Ovary (tissue), 9 donors: ENCODE results near the gene OR2AJ1. TPM values are rescaled to one million over a fixed set of nuclear protein-coding genes. Genes with fewer than 3 reads are reported as not detected.

ENCODE experiments used
- DNase-seq, 5 donors: peaks; one replicate each; pipeline ENCODE4 v3.0.0-alpha.2; 2019 to 2020
- H3K27ac ChIP-seq, 2 donors: fragments of 200-600 bp; one replicate each; pipeline versions ENCODE4 v1.5.1 to v1.8.0; 2019 to 2022
- H3K27me3 ChIP-seq: fragments of 200-600 bp; one replicate; pipeline ENCODE4 v1.8.0; 2022
- H3K36me3 ChIP-seq: fragments of 200-600 bp; sonication (generic); one replicate; pipeline ENCODE4 v1.5.1; 2019
- H3K4me1 ChIP-seq: one replicate; pipeline ENCODE4 v1.8.1; 2013; ENCODE audit warnings: mild to moderate bottlenecking, moderate library complexity; ENCODE audit not compliant: insufficient read depth
- H3K4me3 ChIP-seq: fragments of 200-600 bp; sonication (generic); one replicate; pipeline ENCODE4 v1.5.1; 2017
- H3K9me3 ChIP-seq, 2 donors: fragments of 200-600 bp in 1 of 2; sonication (generic) in 1 of 2; one replicate each; pipeline versions ENCODE4 v1.5.1 to v1.8.1; 2013 to 2019; ENCODE audit warnings: mild to moderate bottlenecking in 1 of 2, moderate library complexity in 1 of 2
- EP300 ChIP-seq: sonication (generic); formaldehyde crosslinking; IDR thresholded peaks from one replicate; pipeline ENCODE4 v1.6.1; 2017; ENCODE audit warnings: antibody characterized with exemption
- POLR2A ChIP-seq: fragments of 450-650 bp; IDR thresholded peaks from one replicate; pipeline ENCODE4 v1.6.1; 2017; ENCODE audit warnings: antibody characterized with exemption, mild to moderate bottlenecking, moderate library complexity
- WGBS, 3 donors: extraction: QIAGEN DNeasy Blood & Tissue Kit in 1 of 3; methylation state at CpG; one replicate each; pipeline versions ENCODE4 v1.1.5 to v1.1.7; 2013 to 2017; 5-methylcytosine and 5-hydroxymethylcytosine counted together
- intact Hi-C, 4 donors: fragments of 100-400 bp; cut with DNase I; formaldehyde crosslinking; loops; one replicate each; pipeline versions ENCODE4 v1.11.0 to v1.15.1; 2022 to 2023
- polyA plus RNA-seq, 2 donors: library from polyadenylated mRNA; stranded (reverse); fragments of 200-250 nt in 1 of 2; fragments of 350-450 nt in 1 of 2; fragmentation: Illumina TruSeq in 1 of 2; extraction: RNeasy Lipid Tissue Mini Kit (QIAGEN cat#74804) in 1 of 2; gene quantifications; one replicate each; pipeline ENCODE4 v1.2.3, GENCODE V29; 2013 to 2014
- total RNA-seq, 7 donors: library from RNA; depleted of rRNA in 2 of 7; stranded (reverse); fragments of >200 nt in 2 of 7; fragmentation: NEBNext Ultra II Directional in 3 of 7; extraction: Animal tissue kit (Norgen Biotek cat#: 25700) in 3 of 7; gene quantifications; one replicate each; pipeline versions ENCODE4 v1.1.0 to v1.2.4, GENCODE V29; 2016 to 2023
- TF ChIP-seq, protein P1 (sequence below), 3 donors: fragments of 450-650 bp in 2 of 3; fragments of 200-600 bp in 1 of 3; IDR thresholded peaks; one replicate each; pipeline versions ENCODE4 v1.5.1 to v1.8.0; 2016 to 2022; ENCODE audit warnings: antibody characterized with exemption in 3 of 3, mild to moderate bottlenecking in 1 of 3
- donor health status: DM: no; HTN: no; CAD: no; lungs with moderate emphysema.
- donor health status: DM: no; HTN: no; CAD: no.
- donor health status: Bipolar disorder and iron deficiency.
- donor health status: DM: yes; HTN: yes; CAD: no.
- donor health status: DM: no; HTN: no; CAD: no.
- donor health status: DM: yes; HTN: yes; CAD: no.

Gene OR2AJ1
- total and polyA plus RNA-seq, 9 donors, result not detected

DNA sequence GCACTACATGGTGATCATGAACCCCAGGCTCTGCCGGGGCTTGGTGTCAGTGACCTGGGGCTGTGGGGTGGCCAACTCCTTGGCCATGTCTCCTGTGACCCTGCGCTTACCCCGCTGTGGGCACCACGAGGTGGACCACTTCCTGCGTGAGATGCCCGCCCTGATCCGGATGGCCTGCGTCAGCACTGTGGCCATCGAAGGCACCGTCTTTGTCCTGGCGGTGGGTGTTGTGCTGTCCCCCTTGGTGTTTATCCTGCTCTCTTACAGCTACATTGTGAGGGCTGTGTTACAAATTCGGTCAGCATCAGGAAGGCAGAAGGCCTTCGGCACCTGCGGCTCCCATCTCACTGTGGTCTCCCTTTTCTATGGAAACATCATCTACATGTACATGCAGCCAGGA is 28.7 kb upstream of the OR2AJ1 start:
- Histone ChIP-seq H3K27ac (no peak overlapping the region), H3K9me3 (no peaks in the 10 kb centered on the region), H3K4me1 (no peaks in the 10 kb centered on the region), H3K4me3 (no peak overlapping the region), H3K27me3 (no peaks in the 10 kb centered on the region), H3K36me3 (no peaks in the 10 kb centered on the region)
- WGBS, 3 donors, result 84 to 93% (median 91%) methylated on average over 14 of the region's 14 CpGs
- no peak for DNase-seq
- TF ChIP-seq, protein P1, sequence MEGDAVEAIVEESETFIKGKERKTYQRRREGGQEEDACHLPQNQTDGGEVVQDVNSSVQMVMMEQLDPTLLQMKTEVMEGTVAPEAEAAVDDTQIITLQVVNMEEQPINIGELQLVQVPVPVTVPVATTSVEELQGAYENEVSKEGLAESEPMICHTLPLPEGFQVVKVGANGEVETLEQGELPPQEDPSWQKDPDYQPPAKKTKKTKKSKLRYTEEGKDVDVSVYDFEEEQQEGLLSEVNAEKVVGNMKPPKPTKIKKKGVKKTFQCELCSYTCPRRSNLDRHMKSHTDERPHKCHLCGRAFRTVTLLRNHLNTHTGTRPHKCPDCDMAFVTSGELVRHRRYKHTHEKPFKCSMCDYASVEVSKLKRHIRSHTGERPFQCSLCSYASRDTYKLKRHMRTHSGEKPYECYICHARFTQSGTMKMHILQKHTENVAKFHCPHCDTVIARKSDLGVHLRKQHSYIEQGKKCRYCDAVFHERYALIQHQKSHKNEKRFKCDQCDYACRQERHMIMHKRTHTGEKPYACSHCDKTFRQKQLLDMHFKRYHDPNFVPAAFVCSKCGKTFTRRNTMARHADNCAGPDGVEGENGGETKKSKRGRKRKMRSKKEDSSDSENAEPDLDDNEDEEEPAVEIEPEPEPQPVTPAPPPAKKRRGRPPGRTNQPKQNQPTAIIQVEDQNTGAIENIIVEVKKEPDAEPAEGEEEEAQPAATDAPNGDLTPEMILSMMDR (IDR thresholded peaks at IDR 0.05), result no peak
- no peak for TF ChIP-seq EP300
- TF ChIP-seq POLR2A, result no peak
- intact Hi-C loops, result no loop called here

DNA sequence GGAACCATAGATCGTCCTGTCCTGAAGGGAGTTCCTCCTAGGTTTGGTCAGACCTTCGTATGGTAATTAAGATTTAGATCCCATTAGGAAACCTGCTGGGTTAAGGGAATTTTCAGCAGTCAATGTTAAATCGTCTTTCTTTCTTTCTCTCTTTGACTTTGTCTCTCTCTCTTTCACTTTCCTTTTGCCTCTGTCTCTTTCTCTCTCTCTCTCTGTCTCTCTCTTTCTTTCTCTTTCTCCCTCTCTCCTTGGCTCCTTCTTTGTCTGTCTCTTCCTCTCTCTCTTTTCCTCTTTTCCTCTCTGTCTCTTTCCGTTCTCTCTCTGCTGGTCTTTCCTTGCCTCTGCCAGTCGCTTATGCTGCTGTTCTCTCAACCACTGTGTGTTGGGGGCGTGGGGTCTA is 20.6 kb upstream of the OR2AJ1 start:
- TF ChIP-seq, protein P1 (IDR thresholded peaks at IDR 0.05), result no peak
- TF ChIP-seq POLR2A, result no peak
- TF ChIP-seq EP300, result no peak
- WGBS, 3 donors, result 73 to 83% (median 81%) methylated on average over 6 of the region's 6 CpGs
- H3K27ac ChIP-seq, result no peak overlapping the region
- H3K27me3 ChIP-seq, result no peaks in the 10 kb centered on the region
- H3K4me1 ChIP-seq, result no peaks in the 10 kb centered on the region
- no peak for DNase-seq
- H3K4me3 ChIP-seq, result no peak overlapping the region
- H3K9me3 ChIP-seq, result no peaks in the 10 kb centered on the region
- intact Hi-C loops, result no loop called here
- no peaks in the 10 kb centered on the region for H3K36me3 ChIP-seq

DNA sequence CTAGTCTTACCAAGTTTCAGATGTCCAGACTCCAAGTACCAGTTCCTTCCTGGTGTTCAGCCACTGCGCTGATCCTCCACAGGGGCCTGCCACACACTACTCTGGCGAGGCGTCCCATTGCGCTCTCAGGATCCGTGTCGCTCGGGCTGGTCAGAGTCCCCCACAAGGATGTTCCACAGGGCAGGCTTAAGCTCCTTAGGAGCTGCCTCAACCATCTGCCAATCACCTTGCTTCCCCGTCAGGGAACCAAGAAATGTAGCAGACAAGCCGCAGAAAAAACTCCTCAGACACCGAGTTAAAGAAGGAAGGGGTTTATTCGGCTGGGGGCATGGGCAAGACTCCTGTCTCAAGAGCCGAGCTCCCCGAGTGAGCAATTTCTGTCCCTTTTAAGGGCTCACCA is 19.5 kb upstream of the OR2AJ1 start:
- TF ChIP-seq EP300 (no peak), POLR2A (no peak)
- TF ChIP-seq, protein P1 (IDR thresholded peaks at IDR 0.05), result no peak
- intact Hi-C loops, result no loop called here
- no peak for DNase-seq
- H3K4me1 ChIP-seq, result no peaks in the 10 kb centered on the region
- no peak overlapping the region for H3K27ac ChIP-seq
- no peaks in the 10 kb centered on the region for H3K27me3 ChIP-seq
- H3K4me3 ChIP-seq, result no peak overlapping the region
- H3K36me3 ChIP-seq, result no peaks in the 10 kb centered on the region
- WGBS, 3 donors, result 88 to 93% (median 90%) methylated on average over 13 of the region's 13 CpGs
- H3K9me3 ChIP-seq, result no peaks in the 10 kb centered on the region

DNA sequence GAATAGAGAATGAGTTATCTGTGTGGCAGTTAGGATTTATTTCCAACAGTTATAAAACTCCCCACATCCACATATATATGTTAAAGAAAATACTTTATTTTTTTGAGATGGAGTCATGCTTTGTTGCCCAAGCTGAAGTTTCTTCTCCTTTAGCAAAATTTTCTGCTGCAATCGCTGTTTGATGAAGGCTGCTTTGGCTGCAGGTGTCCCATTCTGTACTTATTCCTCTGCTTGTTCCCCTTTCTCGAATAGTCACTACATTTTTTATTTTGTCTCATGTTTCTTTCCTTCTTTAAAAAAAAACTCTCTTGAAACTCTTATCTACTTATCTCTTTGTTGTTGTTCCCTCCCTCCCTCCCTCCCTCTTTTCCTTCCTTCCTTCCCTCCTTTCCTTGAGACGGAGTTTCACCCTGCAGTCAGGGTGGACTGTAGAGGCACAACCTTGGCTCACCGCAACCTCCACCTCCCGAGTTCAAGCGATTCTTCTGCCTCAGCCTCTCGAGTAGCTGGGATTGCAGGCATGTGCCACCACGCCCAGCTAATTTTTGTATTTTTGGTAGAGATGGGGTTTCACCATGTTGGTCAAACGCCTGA is 18.7 kb upstream of the OR2AJ1 start:
- H3K9me3 ChIP-seq, result no peaks in the 10 kb centered on the region
- H3K36me3 ChIP-seq, result no peaks in the 10 kb centered on the region
- DNase-seq, result no peak
- intact Hi-C loops, result no loop called here
- WGBS, 3 donors, result 67 to 79% (median 73%) methylated on average over 9 of the region's 9 CpGs
- H3K27me3 ChIP-seq, result no peaks in the 10 kb centered on the region
- no peaks in the 10 kb centered on the region for H3K4me1 ChIP-seq
- H3K4me3 ChIP-seq, result no peak overlapping the region
- no peak overlapping the region for H3K27ac ChIP-seq
- TF ChIP-seq, protein P1 (IDR thresholded peaks at IDR 0.05), result no peak
- TF ChIP-seq EP300 (no peak), POLR2A (no peak)
